GM18867 (cell line): Measurements from ENCODE around the gene MAPRE3.

ENCODE experiments used
- ATAC-seq: cut with Tn5 transposase; IDR thresholded peaks from one replicate; pipeline ENCODE4 v1.9.1; 2021; ENCODE audit warnings: mild to moderate bottlenecking, moderate library complexity; ENCODE audit not compliant: unreplicated experiment

MAPRE3 gene

DNA sequence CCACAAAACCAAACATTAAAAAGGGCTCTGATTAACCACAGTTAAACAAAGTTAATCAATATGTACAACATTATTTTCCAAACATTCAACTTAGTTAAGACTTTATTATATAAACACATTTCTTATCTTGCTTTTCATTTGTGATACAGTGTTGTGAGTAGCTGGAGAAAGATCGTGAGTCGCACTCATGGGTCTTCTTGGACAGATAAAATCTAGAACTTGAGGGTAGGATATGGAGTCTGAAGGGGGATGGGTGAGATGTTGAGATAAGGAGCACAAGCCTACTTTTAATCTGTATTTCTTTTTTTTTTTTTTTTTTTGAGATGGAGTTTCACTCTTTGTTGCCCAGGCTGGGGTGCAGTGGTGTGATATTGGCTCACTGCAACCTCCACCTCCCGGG is 39.7 kb downstream of the MAPRE3 start:
- no peak for ATAC-seq

DNA sequence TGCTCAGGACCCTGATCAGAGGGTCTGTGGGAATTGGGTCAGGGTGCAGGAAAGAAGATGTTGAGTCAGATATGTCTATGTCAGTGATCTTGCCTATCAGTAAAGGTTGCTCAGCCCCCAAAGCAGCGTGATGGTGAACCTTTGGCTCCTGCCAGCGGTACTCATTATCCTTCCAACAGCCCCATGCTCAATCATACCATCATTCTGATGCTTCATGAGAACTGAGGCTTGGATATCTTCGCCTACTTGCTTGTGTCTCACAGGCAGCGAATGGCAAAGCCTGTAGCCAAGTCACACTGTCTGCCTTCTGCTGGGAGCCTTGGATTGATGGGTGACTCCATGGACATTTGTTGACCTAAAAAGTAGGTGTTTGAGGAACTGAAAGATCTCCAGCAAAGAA is 43.3 kb downstream of the MAPRE3 start:
- no peak for ATAC-seq

DNA sequence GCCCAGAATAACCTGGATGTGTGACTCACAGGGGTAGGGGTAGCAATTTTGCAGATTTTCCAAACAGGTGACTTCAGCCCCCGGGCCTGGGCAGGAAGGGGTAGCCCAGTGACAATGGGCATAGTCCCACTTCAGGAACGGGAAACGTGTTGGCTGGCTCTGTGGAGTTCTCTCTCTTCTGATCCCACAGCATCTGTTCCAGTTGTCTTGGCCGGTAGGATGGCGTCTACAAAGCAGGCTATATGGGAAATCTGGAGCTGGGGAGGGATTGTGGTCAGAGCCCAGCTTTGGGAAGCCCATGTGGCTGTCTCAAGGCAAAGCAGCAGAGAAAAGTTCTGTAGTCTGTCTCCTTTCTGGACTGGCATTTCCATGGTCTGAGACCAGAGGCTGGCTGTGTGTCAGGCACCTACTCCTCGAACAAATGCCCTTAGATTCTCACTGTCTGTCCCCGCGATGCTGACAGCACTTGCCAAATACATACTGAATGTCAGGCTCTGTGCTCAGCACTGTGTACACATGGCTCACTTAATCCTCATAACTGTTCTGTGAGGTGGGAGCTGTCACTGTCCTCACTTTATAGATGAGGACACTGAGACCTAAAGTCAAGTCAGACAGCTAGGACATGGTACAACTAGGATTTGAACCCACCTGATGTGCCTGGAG is 44.5 kb downstream of the MAPRE3 start:
- no peak for ATAC-seq

- no peak for ATAC-seq
These were observed 46.4 kb downstream of the MAPRE3 start for GRCh38 chr2:27016801-27017325.

- no peak for ATAC-seq
These were observed 47.7 kb downstream of the MAPRE3 start for GRCh38 chr2:27018142-27018541.

DNA sequence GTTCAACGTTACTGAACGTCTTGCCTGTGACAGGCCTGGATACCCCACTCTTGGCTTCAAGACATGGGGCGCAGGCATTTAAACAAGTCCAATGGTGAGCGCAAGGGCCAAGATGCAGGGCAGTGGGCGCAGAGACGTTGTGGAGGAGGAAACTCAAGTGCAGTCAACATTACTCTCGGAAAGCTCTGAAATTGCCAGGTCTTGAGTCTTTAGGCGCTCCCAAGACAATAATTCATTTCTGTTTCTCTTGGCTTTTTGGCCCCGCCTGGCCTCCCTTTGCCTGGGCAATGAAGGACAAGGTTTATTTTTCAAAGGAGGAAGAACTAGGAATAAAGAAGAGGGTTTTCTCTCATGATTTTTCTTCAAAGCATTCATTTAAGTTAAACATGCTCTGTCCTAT is 49.0 kb downstream of the MAPRE3 start:
- ATAC-seq: no peak

DNA sequence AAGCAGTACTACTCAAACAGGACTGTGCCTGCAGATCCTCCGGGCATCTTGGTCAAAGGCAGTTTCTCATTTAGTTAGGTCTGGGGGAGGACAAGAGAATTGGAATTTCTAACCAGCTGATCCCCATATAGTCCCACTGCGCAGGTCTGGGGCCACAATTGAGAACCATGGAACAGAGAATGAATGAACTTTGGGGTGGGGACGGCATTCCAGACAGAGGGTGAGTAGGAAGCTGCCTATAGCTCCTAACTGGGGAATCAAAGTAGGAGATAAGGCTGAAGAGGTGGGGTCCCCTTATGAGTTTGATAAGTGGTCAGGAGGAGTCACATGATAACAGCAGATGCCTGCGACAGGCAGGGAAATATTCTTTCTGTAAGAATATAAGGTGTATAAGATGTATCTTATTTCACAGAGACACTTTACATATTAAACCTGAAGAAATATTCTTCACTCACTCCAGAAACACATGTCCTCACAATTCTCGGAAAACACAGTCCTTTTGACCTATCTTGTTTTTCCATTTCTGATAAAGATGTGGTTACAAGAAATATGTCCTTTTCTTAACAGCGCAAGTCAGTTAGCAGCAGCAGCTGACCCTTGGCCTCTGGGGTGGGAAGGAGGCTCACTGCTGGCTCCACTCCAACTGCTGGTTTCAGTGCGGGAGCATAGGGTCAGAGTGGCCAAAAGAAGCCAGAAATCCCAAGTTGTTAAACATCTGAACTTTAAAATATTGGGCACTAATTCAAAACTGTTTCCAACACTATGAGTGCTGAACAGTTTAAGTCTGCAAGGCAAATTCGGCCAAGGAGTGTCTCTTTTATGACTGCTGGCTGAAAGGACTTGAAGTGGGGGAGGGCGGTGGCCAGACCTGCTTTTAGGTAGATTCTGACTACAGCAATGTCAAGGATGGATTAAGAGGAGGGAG is 49.8 kb downstream of the MAPRE3 start:
- no peak for ATAC-seq

DNA sequence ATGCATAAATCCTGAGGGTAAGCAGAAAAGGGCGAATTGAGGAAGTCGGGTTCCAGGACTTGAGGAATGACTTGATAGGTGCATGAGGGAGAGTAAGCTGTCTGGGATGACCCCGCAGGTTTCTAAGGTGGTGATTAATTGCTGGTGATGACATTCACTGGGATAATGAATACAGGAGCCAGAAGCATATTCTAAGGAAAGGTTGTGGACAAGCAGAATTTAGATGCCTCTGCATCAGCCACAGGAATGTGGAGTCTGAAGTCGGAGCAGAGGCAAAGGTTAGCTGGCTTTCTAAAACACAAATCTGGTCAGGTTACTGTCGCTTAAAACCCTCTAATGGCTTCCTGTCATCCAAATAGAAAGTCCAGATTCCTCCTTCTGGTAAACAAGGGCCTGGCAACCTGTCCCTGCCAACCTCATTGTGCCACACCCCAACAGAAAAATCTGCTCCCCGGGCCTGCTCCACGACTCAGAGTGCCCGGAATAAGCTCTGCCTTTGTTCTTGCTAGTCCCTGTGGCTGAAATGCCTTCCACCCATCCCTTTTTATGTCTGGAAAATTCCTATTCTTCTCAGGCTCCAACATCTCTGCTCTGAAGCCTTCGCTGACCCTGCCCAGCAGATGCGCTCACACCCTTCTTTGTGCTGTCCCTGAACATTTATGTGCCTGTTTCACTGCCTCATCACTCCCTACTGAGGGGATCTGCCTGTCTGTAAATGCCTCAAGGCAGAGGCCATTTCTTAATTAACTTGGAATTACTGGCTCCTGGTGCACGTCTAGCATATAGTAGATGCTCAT is 51.0 kb downstream of the MAPRE3 start:
- no peak for ATAC-seq

DNA sequence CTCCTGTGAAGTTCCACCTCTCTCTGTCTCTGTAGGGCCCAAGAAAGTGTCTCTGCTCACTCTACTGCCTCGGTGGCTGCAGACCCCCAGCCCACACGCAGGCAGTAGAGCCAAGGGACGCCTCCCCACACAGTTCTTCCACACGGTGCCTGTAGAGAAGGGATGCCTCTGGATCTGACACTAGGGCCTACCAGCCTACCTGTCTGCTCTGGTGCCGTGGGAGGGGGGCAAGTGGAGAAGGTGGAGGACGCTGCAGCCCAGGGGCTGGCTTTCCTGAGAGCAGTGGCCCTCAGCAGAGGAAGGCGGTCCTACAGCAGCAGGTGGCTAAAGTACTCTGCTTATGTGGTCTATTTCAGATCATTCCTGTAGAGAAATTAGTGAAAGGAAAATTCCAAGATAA is 53.3 kb downstream of the MAPRE3 start:
- no peak for ATAC-seq

DNA sequence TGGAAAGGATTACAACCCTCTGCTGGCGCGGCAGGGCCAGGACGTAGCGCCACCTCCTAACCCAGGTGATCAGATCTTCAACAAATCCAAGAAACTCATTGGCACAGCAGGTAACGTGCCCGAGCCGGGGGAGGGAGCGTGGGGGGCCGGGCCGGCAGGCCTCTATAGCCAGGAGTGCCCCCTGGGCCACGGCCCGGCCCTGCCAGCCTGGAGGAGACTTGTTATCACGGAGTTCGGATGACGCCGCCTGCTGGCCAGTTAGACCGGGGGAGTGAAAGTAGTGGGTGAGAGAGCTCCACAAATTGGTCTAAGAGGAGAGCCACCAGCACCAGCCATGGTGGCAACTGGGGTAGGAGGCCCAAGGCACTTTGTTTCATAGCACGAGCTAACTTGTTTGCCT is 53.8 kb downstream of the MAPRE3 start:
- no peak for ATAC-seq

GRCh38 chr2:27024812-27025211 is 54.4 kb downstream of the MAPRE3 start:
- ATAC-seq: no peak

GRCh38 chr2:27025281-27025800 is 54.9 kb downstream of the MAPRE3 start:
- ATAC-seq: no peak

DNA sequence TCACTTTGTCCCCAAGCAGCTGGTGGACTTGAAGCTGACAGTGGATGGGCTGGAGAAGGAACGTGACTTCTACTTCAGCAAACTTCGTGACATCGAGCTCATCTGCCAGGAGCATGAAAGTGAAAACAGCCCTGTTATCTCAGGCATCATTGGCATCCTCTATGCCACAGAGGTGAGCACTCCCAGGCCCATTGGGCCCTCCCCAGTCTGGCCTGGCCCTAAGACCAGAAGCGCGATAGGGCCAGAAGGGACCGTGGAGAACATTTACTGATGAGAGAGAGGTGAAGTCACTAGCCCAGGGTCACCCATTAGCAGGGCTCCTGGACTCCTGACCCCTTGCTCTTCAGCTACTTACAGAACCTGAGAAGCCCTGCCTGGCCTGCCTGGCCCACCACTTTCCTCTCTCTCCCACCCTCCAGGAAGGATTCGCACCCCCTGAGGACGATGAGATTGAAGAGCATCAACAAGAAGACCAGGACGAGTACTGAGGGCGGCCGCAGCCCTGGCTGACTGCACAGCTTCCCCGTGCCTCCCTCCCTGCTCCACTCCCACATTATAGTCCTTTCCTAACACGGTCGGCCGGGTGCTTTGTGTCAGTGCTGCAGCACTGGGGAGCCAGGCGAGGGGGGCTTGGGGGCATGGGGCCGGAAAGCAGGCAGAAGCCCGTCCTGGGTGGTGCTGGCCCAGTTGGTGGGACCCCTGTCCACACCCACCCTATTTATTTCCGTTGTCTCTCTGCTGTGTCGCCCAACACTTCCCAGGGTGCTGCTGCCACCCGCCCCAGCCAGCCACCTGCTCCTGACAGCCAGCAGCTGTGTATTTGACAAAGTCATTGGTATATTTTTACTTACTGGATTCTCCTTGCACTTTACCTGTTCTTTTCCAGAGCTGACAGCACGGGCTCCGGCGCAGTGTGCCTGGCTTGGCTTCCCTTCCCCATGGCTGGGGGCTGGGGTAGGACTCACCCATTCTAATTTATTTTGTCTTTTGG is 55.7 kb downstream of the MAPRE3 start:
- no peak for ATAC-seq

DNA sequence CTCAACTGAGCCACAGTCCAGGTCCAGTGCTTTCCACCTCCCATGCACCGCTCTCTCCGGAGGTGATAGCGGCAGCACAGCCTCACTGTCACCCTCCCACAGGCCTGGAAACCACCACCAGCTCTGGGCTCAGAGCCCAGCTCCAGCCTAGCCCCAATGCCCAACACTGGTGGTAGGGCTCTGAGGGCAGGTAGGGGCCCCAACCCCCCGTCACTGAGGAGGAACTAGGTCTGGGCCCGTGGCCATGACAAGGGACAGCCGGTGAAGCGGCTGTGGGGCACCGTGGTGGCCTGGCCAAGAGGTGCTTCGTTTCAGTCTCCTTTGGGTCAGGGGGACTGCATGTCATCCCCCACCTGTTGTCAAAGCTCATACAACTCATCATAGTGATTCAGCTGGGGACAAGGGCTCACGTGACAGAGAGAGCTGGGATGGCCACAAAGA is 56.8 kb downstream of the MAPRE3 start:
- ATAC-seq: no peak

DNA sequence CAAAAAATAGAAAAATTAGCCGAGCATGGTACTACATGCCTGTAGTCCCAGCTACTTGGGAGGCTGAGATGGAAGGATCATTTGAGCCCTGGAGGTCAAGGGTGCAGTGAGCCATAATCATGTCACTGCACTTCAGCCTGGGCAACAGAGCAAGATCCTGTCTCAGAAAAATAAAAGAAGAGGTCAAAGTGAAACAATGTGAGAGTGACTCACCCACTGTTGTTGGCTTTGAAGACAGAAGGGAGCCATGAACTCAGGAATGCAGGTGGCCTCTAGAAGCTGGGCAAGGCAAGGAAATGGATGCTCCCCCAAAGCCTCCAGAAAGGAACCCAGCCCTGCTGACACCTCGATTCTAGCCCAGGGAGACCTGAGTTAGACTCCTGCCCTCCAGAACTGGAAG is 58.6 kb downstream of the MAPRE3 start:
- no peak for ATAC-seq

DNA sequence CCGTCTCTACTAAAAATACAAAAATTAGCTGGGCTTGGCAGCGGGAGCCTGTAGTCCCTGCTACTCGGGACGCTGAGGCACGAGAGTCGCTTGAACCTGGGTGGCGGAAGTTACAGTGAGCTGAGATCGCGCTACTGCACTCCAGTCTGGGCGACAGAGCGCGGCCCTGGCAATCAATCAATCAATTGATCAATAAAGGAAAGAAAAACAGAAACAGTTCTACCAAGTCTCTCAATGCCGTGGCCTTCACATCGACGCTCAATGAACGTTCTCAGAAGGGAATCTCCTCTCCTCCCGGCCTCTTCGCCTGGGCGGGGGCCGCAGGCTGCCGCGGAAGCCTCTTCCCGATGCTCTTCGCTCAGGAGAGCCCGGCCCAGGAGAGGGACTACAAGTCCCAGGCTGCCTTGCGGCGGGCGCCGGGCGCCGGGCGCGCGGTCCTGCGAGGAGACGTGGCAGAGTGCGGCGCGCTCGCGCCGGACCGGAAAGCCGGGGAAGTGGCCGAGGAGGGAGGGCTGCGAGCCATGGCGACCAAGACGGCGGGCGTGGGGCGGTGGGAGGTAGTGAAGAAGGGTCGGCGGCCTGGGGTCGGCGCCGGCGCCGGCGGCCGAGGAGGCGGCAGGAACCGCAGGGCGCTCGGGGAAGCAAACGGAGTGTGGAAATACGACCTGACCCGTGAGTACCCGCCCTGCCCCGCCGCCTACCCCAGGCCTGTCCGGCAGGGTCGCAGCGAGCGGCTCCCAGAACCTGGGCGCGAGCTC is 62.2 kb downstream of the MAPRE3 start, which contains the start of gene TMEM214:
Gene TMEM214 (plus strand): TSS at position 471 of the 758 bp plus-strand sequence. CDS start 51 bp downstream, at position 522.
- ATAC-seq: peak; percentile 88

GRCh38 chr2:27033253-27033852 is 62.9 kb downstream of the MAPRE3 start:
- no peak for ATAC-seq

- no peak for ATAC-seq
These were observed 67.6 kb downstream of the MAPRE3 start for GRCh38 chr2:27038012-27038411.
